ENCODE measurements around the gene AP1M1.
"Not testable (repeated sequence)": the region's sequence is repeated elsewhere in the genome, so short reads cannot be mapped to it uniquely, and the experiment has no call there.

Gene AP1M1

DNA sequence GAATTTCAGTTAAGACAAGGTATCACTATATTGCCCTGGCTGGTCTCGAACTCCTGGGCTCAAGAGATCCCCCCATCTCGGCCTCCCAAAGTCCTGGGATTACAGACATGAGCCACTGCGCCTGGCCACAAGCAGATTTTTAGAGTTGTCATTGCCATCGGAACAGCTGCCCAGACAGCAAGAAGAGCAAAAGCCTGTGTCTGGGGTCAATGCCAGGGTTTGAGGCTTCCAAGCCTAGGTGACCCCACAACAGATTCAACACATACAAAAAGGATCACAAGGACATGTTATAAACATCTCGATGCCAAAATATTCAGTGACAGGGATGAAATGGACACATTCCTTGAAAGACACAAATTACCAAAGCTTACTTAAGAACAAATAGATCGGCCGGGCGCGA lies 86.8 kb downstream of the AP1M1 start:
- no peak for ATAC-seq
- no peak for TF ChIP-seq CREB5 (CRISPR knock-in tag; IDR thresholded peaks at IDR 0.05; ENCODE audit: low read depth)
- no peak for TF ChIP-seq CSRNP3 (CRISPR knock-in tag; IDR thresholded peaks at IDR 0.05)
- no peak for TF ChIP-seq ESRRG (CRISPR knock-in tag; IDR thresholded peaks at IDR 0.05)
- no peak for TF ChIP-seq ZC3H10 (CRISPR knock-in tag; IDR thresholded peaks at IDR 0.05)
- TF ChIP-seq BACH2 (CRISPR knock-in tag; IDR thresholded peaks at IDR 0.05; ENCODE audit: borderline replicate concordance), result no peak
- no peak for TF ChIP-seq PPARA (CRISPR knock-in tag; IDR thresholded peaks at IDR 0.05; ENCODE audit: borderline replicate concordance)
- TF ChIP-seq ZFP30 (CRISPR knock-in tag; IDR thresholded peaks at IDR 0.05), result no peak
- TF ChIP-seq ZFP3 (CRISPR knock-in tag; IDR thresholded peaks at IDR 0.05), result no peak
- TF ChIP-seq ISL1 (CRISPR knock-in tag; IDR thresholded peaks at IDR 0.05), result no peak
- TF ChIP-seq SNAI2 (CRISPR knock-in tag; IDR thresholded peaks at IDR 0.05), result no peak
- TF ChIP-seq RARB (CRISPR knock-in tag; IDR thresholded peaks at IDR 0.05), result no peak
- no peak for TF ChIP-seq GLIS3 (CRISPR knock-in tag; IDR thresholded peaks at IDR 0.05)
- TF ChIP-seq POU6F1 (CRISPR knock-in tag; IDR thresholded peaks at IDR 0.05; ENCODE audit: borderline replicate concordance, low read depth), result no peak

DNA sequence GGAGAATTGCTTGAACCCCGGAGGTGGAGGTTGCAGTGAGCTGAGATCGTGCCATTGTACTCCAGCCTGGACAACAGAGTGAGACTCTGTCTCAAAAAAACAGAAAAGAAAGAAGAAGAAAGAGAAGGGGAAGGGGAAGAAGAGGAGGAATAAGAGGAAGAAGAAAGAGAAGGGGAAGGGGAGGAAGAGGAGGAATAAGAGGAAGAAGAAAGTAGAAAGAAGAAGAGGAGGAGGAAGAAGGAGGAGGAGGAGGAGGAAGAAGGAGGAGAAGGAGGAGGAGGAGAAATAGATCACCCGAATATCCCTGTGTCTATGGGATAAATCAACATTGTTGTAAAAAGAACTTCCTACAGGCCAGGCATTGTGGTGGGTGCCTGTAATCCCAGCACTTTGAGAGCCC lies 87.4 kb downstream of the AP1M1 start:
- not testable (repeated sequence) for ATAC-seq

- TF ChIP-seq ZNF70 (CRISPR knock-in tag; IDR thresholded peaks at IDR 0.05), result no peak
- TF ChIP-seq CREB5 (CRISPR knock-in tag; IDR thresholded peaks at IDR 0.05; ENCODE audit: low read depth), result no peak
- no peak for TF ChIP-seq GLIS3 (CRISPR knock-in tag; IDR thresholded peaks at IDR 0.05)
- peak; percentile 68 for ATAC-seq
Measured at GRCh38 chr19:16285769-16286498, 88.2 kb downstream of the AP1M1 start.

DNA sequence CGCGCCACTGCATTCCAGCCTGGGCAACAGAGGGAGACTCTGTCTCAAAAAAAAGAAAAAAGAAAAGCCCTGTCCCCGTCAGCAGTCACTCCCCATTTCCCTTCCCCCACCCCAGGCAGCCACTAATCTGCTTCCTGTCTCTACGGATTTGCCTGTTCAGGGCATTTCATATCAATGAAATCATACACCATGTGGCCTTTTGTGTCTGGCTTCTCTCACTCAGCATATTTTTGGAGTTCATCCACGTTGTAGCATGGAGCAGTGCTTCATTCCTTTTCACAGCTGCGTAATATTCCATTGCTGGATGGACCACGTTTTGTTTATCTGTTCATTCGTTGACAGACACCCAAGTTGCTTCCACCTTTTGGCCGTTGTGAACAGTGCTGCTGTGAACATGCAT lies 90.8 kb downstream of the AP1M1 start:
- ATAC-seq, result no peak
- no peak for TF ChIP-seq ZNF70 (CRISPR knock-in tag; IDR thresholded peaks at IDR 0.05)

- TF ChIP-seq CSRNP3 (CRISPR knock-in tag; IDR thresholded peaks at IDR 0.05), result no peak
- no peak for TF ChIP-seq SNAI2 (CRISPR knock-in tag; IDR thresholded peaks at IDR 0.05)
- no peak for TF ChIP-seq CREB5 (CRISPR knock-in tag; IDR thresholded peaks at IDR 0.05; ENCODE audit: low read depth)
- TF ChIP-seq CSDC2 (CRISPR knock-in tag; IDR thresholded peaks at IDR 0.05), result no peak
- no peak for TF ChIP-seq BACH2 (CRISPR knock-in tag; IDR thresholded peaks at IDR 0.05; ENCODE audit: borderline replicate concordance)
- no peak for TF ChIP-seq TSHZ2 (CRISPR knock-in tag; IDR thresholded peaks at IDR 0.05)
- TF ChIP-seq ZC3H10 (CRISPR knock-in tag; IDR thresholded peaks at IDR 0.05), result no peak
- no peak for ATAC-seq
Measured at GRCh38 chr19:16289594-16289993, 91.9 kb downstream of the AP1M1 start.
